Retinal pigment epithelial cell (primary cell): ENCODE measurements around the gene SH3BGRL3.

Experiments used
- DNase-seq: peaks from one replicate; pipeline ENCODE4 v3.0.0-alpha.2; 2010; ENCODE audit warnings: low read depth
- H3K4me3 ChIP-seq: 2 replicates; pipeline ENCODE4 v1.5.1; 2011; ENCODE audit warnings: mild to moderate bottlenecking, low read length, control low read depth, moderate library complexity
- TF ChIP-seq, protein P1 (sequence below): conservative IDR thresholded peaks from 2 replicates; pipeline ENCODE4 v1.5.1; 2011; ENCODE audit warnings: low read depth, low read length, control low read depth, inconsistent platforms

Gene SH3BGRL3

DNA sequence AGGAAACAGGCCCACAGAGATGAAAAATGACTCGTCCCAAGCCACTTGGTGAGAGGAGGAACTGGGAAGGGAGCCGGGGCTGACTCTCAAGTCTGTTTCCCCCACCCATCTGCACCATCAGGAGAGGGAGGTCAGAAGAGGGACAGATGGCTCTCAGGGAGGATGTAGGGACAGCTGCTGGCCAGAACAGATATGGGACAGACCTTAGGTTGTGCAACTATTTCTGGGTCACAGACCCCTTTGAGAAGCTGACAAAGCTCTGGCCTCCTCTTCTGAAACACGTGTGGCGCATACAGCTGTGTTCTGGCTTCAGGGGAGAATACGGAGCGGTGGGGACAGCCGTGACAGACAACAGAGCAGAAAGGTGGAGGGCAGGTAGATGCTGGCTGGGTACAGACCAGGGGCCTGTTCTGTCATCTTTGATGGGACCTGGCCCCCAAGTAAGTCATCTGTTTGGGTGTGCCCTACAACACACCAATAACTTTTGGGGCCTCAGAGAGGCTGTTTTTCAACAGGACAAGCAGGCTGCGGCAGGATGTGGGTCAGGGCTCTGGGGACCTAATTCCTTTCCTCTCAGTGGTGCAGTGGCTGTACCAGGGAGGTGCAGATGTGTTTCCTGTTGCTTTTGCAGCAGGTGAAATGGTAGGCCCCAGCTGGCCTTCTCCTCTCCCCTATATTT lies 7.3 kb downstream of the SH3BGRL3 start:
- no peak overlapping the region for H3K4me3 ChIP-seq
- no peak for DNase-seq
- TF ChIP-seq, protein P1, sequence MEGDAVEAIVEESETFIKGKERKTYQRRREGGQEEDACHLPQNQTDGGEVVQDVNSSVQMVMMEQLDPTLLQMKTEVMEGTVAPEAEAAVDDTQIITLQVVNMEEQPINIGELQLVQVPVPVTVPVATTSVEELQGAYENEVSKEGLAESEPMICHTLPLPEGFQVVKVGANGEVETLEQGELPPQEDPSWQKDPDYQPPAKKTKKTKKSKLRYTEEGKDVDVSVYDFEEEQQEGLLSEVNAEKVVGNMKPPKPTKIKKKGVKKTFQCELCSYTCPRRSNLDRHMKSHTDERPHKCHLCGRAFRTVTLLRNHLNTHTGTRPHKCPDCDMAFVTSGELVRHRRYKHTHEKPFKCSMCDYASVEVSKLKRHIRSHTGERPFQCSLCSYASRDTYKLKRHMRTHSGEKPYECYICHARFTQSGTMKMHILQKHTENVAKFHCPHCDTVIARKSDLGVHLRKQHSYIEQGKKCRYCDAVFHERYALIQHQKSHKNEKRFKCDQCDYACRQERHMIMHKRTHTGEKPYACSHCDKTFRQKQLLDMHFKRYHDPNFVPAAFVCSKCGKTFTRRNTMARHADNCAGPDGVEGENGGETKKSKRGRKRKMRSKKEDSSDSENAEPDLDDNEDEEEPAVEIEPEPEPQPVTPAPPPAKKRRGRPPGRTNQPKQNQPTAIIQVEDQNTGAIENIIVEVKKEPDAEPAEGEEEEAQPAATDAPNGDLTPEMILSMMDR = no peak

DNA sequence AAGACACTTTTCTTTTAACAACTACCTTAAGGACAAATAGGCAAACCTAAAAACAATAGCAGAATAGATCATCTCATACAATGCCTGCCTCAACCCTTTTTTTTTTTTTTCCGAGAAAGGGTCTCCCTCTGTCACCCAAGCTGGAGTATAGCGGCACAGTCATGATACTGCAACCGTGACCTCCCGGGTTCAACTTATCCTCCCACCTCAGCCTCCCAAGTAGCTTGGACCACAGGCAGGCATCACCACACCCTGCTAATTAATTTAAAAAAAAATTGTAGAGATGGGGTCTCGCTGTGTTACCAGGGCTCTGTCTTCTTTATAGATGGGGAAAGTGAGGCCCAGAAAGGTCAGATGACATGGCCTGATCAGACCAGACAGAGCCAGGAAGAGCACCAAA lies 7.9 kb downstream of the SH3BGRL3 start:
- TF ChIP-seq, protein P1 = no peak
- H3K4me3 ChIP-seq = no peak overlapping the region
- DNase-seq = no peak

DNA sequence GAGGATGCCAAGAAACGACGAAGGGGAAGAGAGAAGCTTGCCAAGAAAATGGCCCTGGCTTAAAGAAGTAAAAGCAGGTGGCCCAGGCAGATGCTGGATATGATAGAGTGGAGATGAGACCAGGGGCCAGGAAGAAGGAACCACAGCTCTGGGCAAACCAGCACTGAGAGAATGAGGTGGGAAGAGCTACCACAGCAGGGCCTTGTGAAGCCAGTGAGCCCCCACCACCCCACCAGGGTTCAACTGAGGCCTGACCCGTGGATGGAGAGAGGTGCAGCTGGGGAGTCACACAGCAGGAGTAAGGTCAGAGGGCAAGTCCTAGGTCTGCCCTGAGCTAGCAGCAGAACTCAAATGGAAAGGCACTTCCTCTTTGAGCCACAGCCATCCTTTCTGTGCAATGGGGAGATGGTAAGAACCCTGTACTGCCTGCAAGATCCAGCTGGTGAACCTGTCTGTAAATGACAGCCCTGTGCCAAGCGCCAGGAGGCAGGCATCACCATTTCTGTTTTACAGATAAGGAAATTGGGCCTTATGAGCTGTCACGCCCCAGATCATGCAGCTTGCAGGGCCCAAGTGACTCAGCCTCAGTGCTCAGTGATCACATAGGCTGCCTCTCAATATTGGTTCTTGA lies 8.5 kb downstream of the SH3BGRL3 start:
- DNase-seq = no peak
- no peak overlapping the region for H3K4me3 ChIP-seq

DNA sequence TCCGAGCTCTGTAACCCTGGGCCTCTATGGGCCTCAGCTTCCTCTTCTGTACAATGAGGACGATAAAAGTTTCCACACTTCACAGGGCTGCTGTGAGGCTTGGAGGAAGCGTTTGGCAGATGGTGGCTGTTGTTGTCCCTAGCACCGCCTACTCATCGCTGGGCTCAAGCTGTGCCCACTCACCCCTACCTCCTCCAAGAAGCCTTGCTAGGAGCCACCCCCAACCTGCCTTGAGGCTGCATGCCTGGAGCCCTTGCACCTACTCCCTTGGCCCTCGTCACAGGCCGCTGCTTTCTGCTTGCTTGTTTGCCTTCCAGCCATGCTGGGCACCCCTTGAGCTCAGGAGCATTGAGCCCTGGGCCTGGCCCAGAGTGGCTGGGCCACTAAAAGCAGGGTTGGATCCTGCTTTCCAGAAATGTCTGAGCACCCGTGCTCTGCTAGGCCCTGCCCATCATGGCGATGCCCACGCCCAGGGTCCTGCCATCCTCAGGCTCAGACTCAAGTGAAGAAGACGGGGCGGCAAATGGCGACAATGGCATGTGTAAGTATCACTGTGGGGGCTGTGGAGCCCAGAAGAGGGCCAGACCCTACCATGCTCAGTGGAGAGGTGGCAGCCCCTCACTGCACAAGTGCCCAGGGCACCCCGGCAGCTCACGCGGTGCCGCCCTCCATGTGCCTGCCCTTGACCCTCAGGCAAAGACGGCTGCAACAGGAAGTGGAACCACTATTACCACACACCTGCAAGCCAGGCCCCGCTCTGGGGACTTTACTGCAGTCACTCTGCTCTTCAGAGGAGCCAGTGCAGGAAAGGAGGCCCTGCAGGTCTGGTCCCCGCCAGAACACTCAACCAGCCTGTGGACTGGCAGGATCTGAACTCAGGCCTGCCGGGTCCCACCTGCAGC lies 9.5 kb downstream of the SH3BGRL3 start:
- no peak overlapping the region for H3K4me3 ChIP-seq

More for the DNA sequence above, 8.5 kb downstream of the SH3BGRL3 start:
- TF ChIP-seq, protein P1 = no peak

DNA sequence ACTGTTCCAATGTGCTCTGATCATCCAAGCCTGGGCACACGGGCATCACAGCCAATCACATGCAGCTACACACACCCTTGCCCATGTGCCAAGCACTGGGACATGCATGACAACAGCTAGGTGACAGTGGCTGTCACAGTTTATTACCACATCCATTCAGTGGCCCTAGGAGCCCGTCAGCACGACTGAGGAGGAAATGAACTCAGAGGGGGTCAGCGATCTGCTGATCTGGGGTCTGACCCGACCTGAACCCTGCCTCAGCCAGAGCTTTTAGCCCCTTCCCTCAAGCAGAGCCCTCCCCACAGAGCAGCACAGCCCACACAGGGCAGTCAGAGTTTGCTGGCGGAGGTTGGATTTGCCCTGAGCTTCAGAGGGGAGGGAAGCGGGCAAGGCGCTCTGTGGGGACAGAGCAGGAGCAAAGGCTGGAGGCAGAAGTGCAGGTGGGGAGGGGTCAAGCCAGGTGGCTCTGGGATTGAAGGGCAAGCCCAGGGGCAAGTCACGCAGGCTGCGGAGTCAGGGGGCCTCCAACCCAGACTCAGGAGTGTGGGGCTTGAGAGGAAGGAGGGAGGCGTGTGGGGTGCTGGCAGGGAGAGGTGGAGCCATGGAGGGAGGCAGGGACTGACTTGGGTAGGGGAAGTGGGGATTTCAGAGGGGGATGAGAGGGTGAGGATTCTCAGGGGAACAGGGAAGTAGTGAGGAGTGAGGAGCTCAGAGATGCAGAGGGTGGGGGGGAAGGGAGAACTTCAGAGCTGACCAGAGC lies 10.4 kb downstream of the SH3BGRL3 start:
- DNase-seq = no peak
- TF ChIP-seq, protein P1 = no peak
- H3K4me3 ChIP-seq = no peak overlapping the region

More for the DNA sequence above, 9.5 kb downstream of the SH3BGRL3 start:
- TF ChIP-seq, protein P1 = no peak
- DNase-seq = no peak

DNA sequence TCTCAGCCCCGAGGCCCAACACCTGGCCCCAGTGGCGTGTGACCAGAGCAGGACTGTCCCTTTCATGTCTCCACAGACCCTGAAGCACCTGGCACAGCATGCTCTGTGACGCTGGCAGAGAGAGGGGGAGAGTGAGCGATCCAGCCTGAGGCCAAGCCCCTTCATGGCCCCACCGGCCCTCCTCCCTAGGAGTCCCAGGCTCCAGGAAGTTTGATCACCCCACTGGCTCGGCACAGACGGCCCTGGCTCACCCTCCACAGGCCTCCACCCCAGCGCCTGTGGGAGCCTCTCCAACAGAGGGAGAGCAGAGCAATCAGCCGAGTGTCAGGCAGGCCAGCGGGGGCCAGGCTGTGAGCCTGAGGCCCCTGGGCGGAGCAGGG lies 11.0 kb downstream of the SH3BGRL3 start:
- no peak overlapping the region for H3K4me3 ChIP-seq
- TF ChIP-seq, protein P1 = no peak
- DNase-seq = no peak
